ENCODE data around the gene SLC35F1.

SLC35F1 gene

DNA sequence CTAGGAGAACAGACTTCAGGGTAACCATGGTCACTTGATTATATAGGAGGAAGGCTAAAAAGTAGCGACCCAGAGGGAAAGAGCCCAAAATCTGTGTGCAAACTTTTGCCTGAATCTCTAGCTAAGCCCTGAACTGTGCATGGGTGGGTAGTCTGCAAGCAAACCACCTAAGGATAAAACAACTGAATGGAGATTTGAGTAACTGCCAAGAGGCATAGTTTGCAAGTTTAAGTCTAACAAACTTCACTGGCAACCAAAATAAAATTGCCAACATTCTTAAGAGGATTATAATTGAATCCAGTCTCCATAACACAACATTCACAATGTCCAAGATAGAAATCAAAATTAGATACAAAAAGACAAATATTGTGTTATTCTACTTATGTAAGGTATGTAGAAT lies 449.0 kb downstream of the SLC35F1 start:
- DNase-seq (ENCODE audit: insufficient read length, low spot score) (no peak), FAIRE-seq (no peak)
- no peak for TF ChIP-seq POLR2A (IDR thresholded peaks at IDR 0.05; ENCODE audit: low read depth, low read length)
- TF ChIP-seq POU2F2 (IDR thresholded peaks at IDR 0.05; ENCODE audit: low read depth, low read length): no peak
- TF ChIP-seq POLR2AphosphoS5 (IDR thresholded peaks at IDR 0.05; ENCODE audit: low read depth, low read length): no peak
- TF ChIP-seq TAF1 (IDR thresholded peaks at IDR 0.05; ENCODE audit: low read depth, low read length): no peak
- TF ChIP-seq SPI1 (IDR thresholded peaks at IDR 0.05; ENCODE audit: low read depth, low read length): no peak
- no peak for TF ChIP-seq PAX5 (IDR thresholded peaks at IDR 0.05; ENCODE audit: insufficient read depth, low read length, severe bottlenecking)

GRCh38 chr6:118356686-118357085 lies 449.6 kb downstream of the SLC35F1 start:
- FAIRE-seq: no peak
- no peak for DNase-seq (ENCODE audit: insufficient read length, low spot score)
- no peak for TF ChIP-seq SPI1 (IDR thresholded peaks at IDR 0.05; ENCODE audit: low read depth, low read length)
- TF ChIP-seq POU2F2 (IDR thresholded peaks at IDR 0.05; ENCODE audit: low read depth, low read length): no peak
- no peak for TF ChIP-seq PAX5 (IDR thresholded peaks at IDR 0.05; ENCODE audit: insufficient read depth, low read length, severe bottlenecking)
- no peak for TF ChIP-seq POLR2AphosphoS5 (IDR thresholded peaks at IDR 0.05; ENCODE audit: low read depth, low read length)
- TF ChIP-seq TAF1 (IDR thresholded peaks at IDR 0.05; ENCODE audit: low read depth, low read length): no peak
- no peak for TF ChIP-seq POLR2A (IDR thresholded peaks at IDR 0.05; ENCODE audit: low read depth, low read length)

Data from GM12891 (cell line).